Spleen (tissue), 11 donors: Measurements from ENCODE around the gene GAB2. TPM values are rescaled to one million over a fixed set of nuclear protein-coding genes. Genes with fewer than 3 reads are reported as not detected.

ENCODE experiments used
- DNase-seq: peaks from one replicate; pipeline ENCODE4 v3.0.0-alpha.2; 2020
- H3K27ac ChIP-seq, 8 donors: fragments of 200-600 bp; sonication (generic) in 7 of 8; 1 replicate in 4 of 8; 2 replicates in 4 of 8; pipeline versions ENCODE4 v1.5.0 to v1.8.0; 2016 to 2021; ENCODE audit warnings: inconsistent platforms in 4 of 8, mild to moderate bottlenecking in 4 of 8, moderate library complexity in 1 of 8
- H3K27me3 ChIP-seq, 7 donors: fragments of 200-600 bp; sonication (generic) in 6 of 7; replicated peaks in 1 of 7; 1 replicate in 4 of 7; 2 replicates in 3 of 7; pipeline versions ENCODE4 v1.5.0 to v1.8.0; 2016 to 2021; ENCODE audit warnings: inconsistent platforms in 3 of 7, mild to moderate bottlenecking in 1 of 7
- H3K36me3 ChIP-seq, 6 donors: fragments of 200-600 bp; sonication (generic) in 5 of 6; 1 replicate in 4 of 6; 2 replicates in 2 of 6; pipeline versions ENCODE4 v1.5.0 to v1.8.0; 2016 to 2021; ENCODE audit warnings: inconsistent platforms in 2 of 6
- H3K4me1 ChIP-seq, 6 donors: fragments of 200-600 bp; sonication (generic) in 5 of 6; 1 replicate in 3 of 6; 2 replicates in 3 of 6; pipeline versions ENCODE4 v1.5.0 to v1.8.0; 2016 to 2021; ENCODE audit warnings: inconsistent platforms in 3 of 6
- H3K4me3 ChIP-seq, 8 donors: fragments of 200-600 bp; sonication (generic) in 7 of 8; 1 replicate in 4 of 8; 2 replicates in 4 of 8; pipeline versions ENCODE4 v1.5.0 to v1.8.0; 2016 to 2021; ENCODE audit warnings: inconsistent platforms in 4 of 8, mild to moderate bottlenecking in 4 of 8, moderate library complexity in 2 of 8
- H3K9me3 ChIP-seq, 8 donors: fragments of 200-600 bp; sonication (generic) in 7 of 8; 1 replicate in 4 of 8; 2 replicates in 4 of 8; pipeline versions ENCODE4 v1.5.0 to v1.8.0; 2016 to 2021; ENCODE audit warnings: inconsistent platforms in 4 of 8
- CTCF ChIP-seq, 11 experiments: fragments of 200-600 bp in 7 of 11; fragments of 450-650 bp in 4 of 11; sonication (generic) in 4 of 11; IDR thresholded peaks in 8 of 11; conservative IDR thresholded peaks in 3 of 11; 1 replicate in 7 of 11; 2 replicates in 4 of 11; pipeline versions ENCODE4 v1.4.0 to v1.8.0; 2016 to 2021; ENCODE audit warnings: antibody characterized with exemption in 11 of 11, inconsistent platforms in 4 of 11, mild to moderate bottlenecking in 1 of 11
- POLR2A ChIP-seq, 3 donors: fragments of 450-650 bp; IDR thresholded peaks; one replicate each; pipeline ENCODE4 v1.5.1; 2017; ENCODE audit warnings: antibody characterized with exemption in 3 of 3, mild to moderate bottlenecking in 1 of 3
- POLR2AphosphoS5 ChIP-seq, 3 donors: sonication (generic); formaldehyde crosslinking; IDR thresholded peaks; one replicate each; pipeline ENCODE4 v1.5.1; 2017; ENCODE audit warnings: antibody characterized with exemption in 3 of 3
- WGBS, 5 donors: extraction: QIAGEN DNeasy Blood & Tissue Kit in 3 of 5; methylation state at CpG; one replicate each; pipeline versions ENCODE4 v1.1.5 to v1.1.7; 2013 to 2018; 5-methylcytosine and 5-hydroxymethylcytosine counted together
- intact Hi-C: fragments of 100-400 bp; cut with DNase I; formaldehyde crosslinking; loops from one replicate; pipeline ENCODE4 v1.15.0; 2023; ENCODE audit warnings: low total_unique reads
- polyA plus RNA-seq, 3 donors: library from polyadenylated mRNA; stranded (reverse); fragments of 200-250 nt; gene quantifications; one replicate each; pipeline ENCODE4 v1.2.1, GENCODE V29; 2013
- total RNA-seq, 7 donors: library from RNA; depleted of rRNA in 3 of 7; stranded (reverse); fragments of >200 nt in 3 of 7; fragmentation: NEBNext Ultra II Directional in 4 of 7; extraction: Animal tissue kit (Norgen Biotek cat#: 25700) in 4 of 7; gene quantifications; one replicate each; pipeline versions ENCODE4 v1.1.0 to v1.2.1, GENCODE V29; 2016 to 2021
- donor health status: healthy with polysubstance abuse.
- donor health status: DM: no; HTN: no; CAD: no; lungs with moderate emphysema.
- donor health status: DM: no; HTN: no; CAD: no.
- donor health status: Bipolar disorder and iron deficiency.
- donor health status: healthy.
- donor health status: DM: no; HTN: no; CAD: no.
- donor health status: DM: yes; HTN: yes; CAD: no.

The GAB2 gene
- total and polyA plus RNA-seq, 10 donors = 2.3 to 57.7 (median 47.0) TPM

GRCh38 chr11:78250099-78250498 is 167.5 kb downstream of the GAB2 start:
- intact Hi-C loops = no loop called here
- peaks cover 0 to 5% (median 0%) of the 10 kb centered on the region in 8 donors for H3K9me3 ChIP-seq
- 90 to 94% (median 93%) methylated on average over 8 of the region's 8 CpGs for WGBS, 5 donors
- H3K4me3 ChIP-seq = no peak overlapping the region
- TF ChIP-seq POLR2A (IDR thresholded peaks at IDR 0.05) = no peak
- no peak for TF ChIP-seq CTCF (IDR thresholded peaks at IDR 0.05 in 8 of 11, conservative IDR thresholded peaks at IDR 0.05 in 3 of 11)
- no peak for TF ChIP-seq POLR2AphosphoS5 (IDR thresholded peaks at IDR 0.05)
- peak overlapping the region in 2 of 8 donors; percentile 4 to 42 for H3K27ac ChIP-seq
- peaks cover 0 to 13% (median 7%) of the 10 kb centered on the region in 6 donors for H3K4me1 ChIP-seq
- no peak for DNase-seq
- H3K36me3 ChIP-seq = peaks cover 0 to 44% (median 4%) of the 10 kb centered on the region in 6 donors
- no peaks in the 10 kb centered on the region for H3K27me3 ChIP-seq

- no peak overlapping the region for H3K4me3 ChIP-seq
- no peak for TF ChIP-seq POLR2A (IDR thresholded peaks at IDR 0.05)
- TF ChIP-seq POLR2AphosphoS5 (IDR thresholded peaks at IDR 0.05) = no peak
- no peak for TF ChIP-seq CTCF (IDR thresholded peaks at IDR 0.05 in 8 of 11, conservative IDR thresholded peaks at IDR 0.05 in 3 of 11)
- H3K4me1 ChIP-seq = peaks cover 0 to 23% (median 9%) of the 10 kb centered on the region in 6 donors
- peaks cover 0 to 44% (median 4%) of the 10 kb centered on the region in 6 donors for H3K36me3 ChIP-seq
- intact Hi-C loops = no loop called here
- peaks cover 0 to 7% (median 0%) of the 10 kb centered on the region in 8 donors for H3K9me3 ChIP-seq
- no peak for DNase-seq
- H3K27ac ChIP-seq = no peak overlapping the region
- H3K27me3 ChIP-seq = no peaks in the 10 kb centered on the region
These were observed 168.7 kb downstream of the GAB2 start for GRCh38 chr11:78248903-78249302.

- peaks cover 0 to 13% (median 0%) of the 10 kb centered on the region in 8 donors for H3K9me3 ChIP-seq
- H3K36me3 ChIP-seq = peaks cover 0 to 50% (median 4%) of the 10 kb centered on the region in 6 donors
- peaks cover 0 to 25% (median 9%) of the 10 kb centered on the region in 6 donors for H3K4me1 ChIP-seq
- no peak overlapping the region for H3K27ac ChIP-seq
- TF ChIP-seq POLR2A (IDR thresholded peaks at IDR 0.05) = no peak
- no peak for TF ChIP-seq CTCF (IDR thresholded peaks at IDR 0.05 in 8 of 11, conservative IDR thresholded peaks at IDR 0.05 in 3 of 11)
- no peak for TF ChIP-seq POLR2AphosphoS5 (IDR thresholded peaks at IDR 0.05)
- no peak for DNase-seq
- intact Hi-C loops = no loop called here
- 90 to 99% (median 96%) methylated on average over 3 of the region's 3 CpGs for WGBS, 5 donors
- H3K27me3 ChIP-seq = no peaks in the 10 kb centered on the region
- H3K4me3 ChIP-seq = no peak overlapping the region
These were observed 169.4 kb downstream of the GAB2 start for GRCh38 chr11:78248191-78248590.

- intact Hi-C loops = no loop called here
- 26 to 48% (median 36%) methylated on average over 4 of the region's 4 CpGs for WGBS, 5 donors
- TF ChIP-seq POLR2A (IDR thresholded peaks at IDR 0.05) (no peak), CTCF (IDR thresholded peaks at IDR 0.05 in 8 of 11, conservative IDR thresholded peaks at IDR 0.05 in 3 of 11) (no peak), POLR2AphosphoS5 (IDR thresholded peaks at IDR 0.05) (no peak)
- H3K36me3 ChIP-seq = peaks cover 0 to 49% (median 4%) of the 10 kb centered on the region in 6 donors
- no peak overlapping the region for H3K27ac ChIP-seq
- no peak overlapping the region for H3K4me3 ChIP-seq
- H3K27me3 ChIP-seq = no peaks in the 10 kb centered on the region
- DNase-seq = no peak
- peaks cover 0 to 40% (median 23%) of the 10 kb centered on the region in 8 donors for H3K9me3 ChIP-seq
- peaks cover 0 to 12% (median 2%) of the 10 kb centered on the region in 6 donors for H3K4me1 ChIP-seq
These were observed 172.9 kb downstream of the GAB2 start for GRCh38 chr11:78244546-78245255.
